IMR-90 (cell line): ENCODE measurements around the gene CDKN2B-AS1. TPM values are rescaled to one million over a fixed set of nuclear protein-coding genes. Genes with fewer than 3 reads are reported as not detected.

Source experiments
- ATAC-seq: fragments of 200-7000 bp; cut with Tn5 transposase; 2 replicates; pipeline ENCODE4 v1.9.1; 2020; ENCODE audit warnings: low read depth, mild to moderate bottlenecking, moderate library complexity
- BruUV-seq: library from RNA; stranded (reverse); fragments of 400-500 nt; replicated peaks from 2 replicates; lab custom pipeline; 2021; lab: Mats Ljungman, UMichigan
- CTCF ChIA-PET: fragments of 300-600 bp; formaldehyde crosslinking; extraction: SDS; loops from one replicate; lab custom pipeline; 2021; ENCODE audit warnings: antibody characterized with exemption; lab: Yijun Ruan, JAX
- POLR2A ChIA-PET: fragments of 300-600 bp; sonication (Branson Sonifier 250); formaldehyde crosslinking; loops from one replicate; lab custom pipeline; 2022; ENCODE audit warnings: antibody characterized with exemption; ENCODE audit not compliant: unreplicated experiment; lab: Charles Lee
- DNase-seq: peaks from one replicate; pipeline ENCODE4 v3.0.0; 2013
- H2AFZ ChIP-seq: replicated peaks from 2 replicates; pipeline ENCODE3; 2013; ENCODE audit warnings: low read length, mild to moderate bottlenecking; ENCODE audit not compliant: poor library complexity
- H2AK5ac ChIP-seq: 2 replicates; pipeline ENCODE4 v1.6.1; 2013; ENCODE audit warnings: low read depth, low read length, inconsistent platforms
- H2AK9ac ChIP-seq: replicated peaks from 2 replicates; pipeline ENCODE3; 2013; ENCODE audit warnings: mild to moderate bottlenecking, low read depth, low read length, moderate library complexity; ENCODE audit not compliant: poor library complexity
- H2BK120ac ChIP-seq: 2 replicates; pipeline ENCODE4 v1.6.1; 2013; ENCODE audit warnings: low read depth, low read length, inconsistent platforms
- H2BK15ac ChIP-seq: 3 replicates; pipeline ENCODE4 v1.6.1; 2013; ENCODE audit warnings: low read depth, low read length, inconsistent platforms
- H2BK20ac ChIP-seq: 2 replicates; pipeline ENCODE4 v1.6.1; 2013; ENCODE audit warnings: low read depth, mild to moderate bottlenecking, inconsistent platforms, low read length, moderate library complexity
- H2BK5ac ChIP-seq: 2 replicates; pipeline ENCODE4 v1.6.1; 2013; ENCODE audit warnings: mild to moderate bottlenecking, low read depth, low read length, inconsistent platforms; ENCODE audit not compliant: poor library complexity, severe bottlenecking
- H3K14ac ChIP-seq: replicated peaks from 2 replicates; pipeline ENCODE4 v1.6.1; 2013; ENCODE audit warnings: low read depth, low read length, inconsistent platforms
- H3K18ac ChIP-seq: 2 replicates; pipeline ENCODE4 v1.6.1; 2013; ENCODE audit warnings: low read depth, low read length, control low read depth
- H3K23ac ChIP-seq: 2 replicates; pipeline ENCODE4 v1.6.1; 2013; ENCODE audit warnings: low read depth, low read length, inconsistent platforms
- H3K27ac ChIP-seq: 2 replicates; pipeline ENCODE4 v1.5.1; 2013; ENCODE audit warnings: mild to moderate bottlenecking, control low read depth, low read length; ENCODE audit not compliant: insufficient read depth
- H3K27me3 ChIP-seq: 2 replicates; pipeline ENCODE4 v1.6.1; 2013; ENCODE audit warnings: low read length; ENCODE audit not compliant: control insufficient read depth, insufficient read depth
- H3K36me3 ChIP-seq: 2 replicates; pipeline ENCODE4 v1.6.1; 2013; ENCODE audit warnings: low read length, mixed read lengths; ENCODE audit not compliant: control insufficient read depth, insufficient read depth
- H3K4ac ChIP-seq: 2 replicates; pipeline ENCODE4 v1.6.1; 2013; ENCODE audit warnings: low read depth, low read length, inconsistent platforms
- H3K4me1 ChIP-seq: 2 replicates; pipeline ENCODE4 v1.6.1; 2013; ENCODE audit warnings: low read length, mixed read lengths; ENCODE audit not compliant: control insufficient read depth, insufficient read depth
- H3K4me2 ChIP-seq: 2 replicates; pipeline ENCODE4 v1.6.1; 2013; ENCODE audit warnings: low read depth, mild to moderate bottlenecking, control low read depth, low read length, moderate library complexity
- H3K4me3 ChIP-seq: 2 replicates; pipeline ENCODE4 v1.5.1; 2013; ENCODE audit warnings: low read depth, mild to moderate bottlenecking, control low read depth, low read length, moderate library complexity; ENCODE audit not compliant: insufficient read depth
- H3K56ac ChIP-seq: 2 replicates; pipeline ENCODE4 v1.6.1; 2013; ENCODE audit warnings: low read length, inconsistent platforms; ENCODE audit not compliant: insufficient read depth; ENCODE audit errors: extremely low read depth
- H3K79me1 ChIP-seq, 2 experiments: 2 replicates each; pipeline ENCODE4 v1.6.1; 2013; ENCODE audit warnings: low read length in 2 of 2, inconsistent platforms in 1 of 2, low read depth in 1 of 2
- H3K9ac ChIP-seq: 2 replicates; pipeline ENCODE4 v1.6.1; 2013; ENCODE audit warnings: low read depth, low read length, control low read depth
- H3K9me1 ChIP-seq: 2 replicates; pipeline ENCODE4 v1.6.1; 2013; ENCODE audit warnings: low read length, inconsistent platforms; ENCODE audit not compliant: insufficient read depth
- H3K9me3 ChIP-seq: 2 replicates; pipeline ENCODE4 v1.6.1; 2013; ENCODE audit warnings: low read length; ENCODE audit not compliant: control insufficient read depth, insufficient read depth
- H4K20me1 ChIP-seq: 2 replicates; pipeline ENCODE4 v1.6.1; 2013; ENCODE audit warnings: low read length, inconsistent platforms; ENCODE audit not compliant: insufficient read depth
- H4K5ac ChIP-seq: 2 replicates; pipeline ENCODE4 v1.6.1; 2013; ENCODE audit warnings: mild to moderate bottlenecking, low read depth, low read length, control low read depth
- H4K8ac ChIP-seq, 2 experiments: 2 replicates each; pipeline ENCODE4 v1.6.1; 2013; ENCODE audit warnings: low read depth in 2 of 2, low read length in 2 of 2, control low read depth in 1 of 2, inconsistent platforms in 1 of 2
- H4K91ac ChIP-seq: 2 replicates; pipeline ENCODE4 v1.6.1; 2013; ENCODE audit warnings: low read depth, low read length, inconsistent platforms; ENCODE audit not compliant: insufficient read depth
- BHLHE40 ChIP-seq: fragments of 150-350 bp; IDR thresholded peaks from 2 replicates; pipeline ENCODE4 v1.6.1; 2016; ENCODE audit warnings: mild to moderate bottlenecking, low read depth, low read length
- CHD1 ChIP-seq: IDR thresholded peaks from 2 replicates; pipeline ENCODE4 v1.6.1; 2012; ENCODE audit warnings: low read depth, low read length, improper control_type of control experiment
- CTCF ChIP-seq: conservative IDR thresholded peaks from 2 replicates; pipeline ENCODE4 v1.5.1; 2012; ENCODE audit warnings: mild to moderate bottlenecking, low read depth, low read length, improper control_type of control experiment
- FOS ChIP-seq: fragments of 150-350 bp; IDR thresholded peaks from 2 replicates; pipeline ENCODE4 v1.6.1; 2016; ENCODE audit warnings: low read depth, low read length
- MAFK ChIP-seq: IDR thresholded peaks from 2 replicates; pipeline ENCODE4 v1.6.1; 2012; ENCODE audit warnings: low read depth, low read length, improper control_type of control experiment
- MAZ ChIP-seq: IDR thresholded peaks from 2 replicates; pipeline ENCODE4 v1.6.1; 2012; ENCODE audit warnings: low read depth, mild to moderate bottlenecking, low read length, improper control_type of control experiment, moderate library complexity, borderline replicate concordance
- MXI1 ChIP-seq: IDR thresholded peaks from 2 replicates; pipeline ENCODE4 v1.6.1; 2012; ENCODE audit warnings: low read depth, mild to moderate bottlenecking, low read length, moderate library complexity, borderline replicate concordance
- NFE2L2 ChIP-seq: fragments of 150-350 bp; IDR thresholded peaks from 2 replicates; pipeline ENCODE4 v1.6.1; 2016; ENCODE audit warnings: low read depth, mild to moderate bottlenecking, low read length
- POLR2A ChIP-seq: IDR thresholded peaks from 2 replicates; pipeline ENCODE4 v1.6.1; 2012; ENCODE audit warnings: mild to moderate bottlenecking, low read depth, low read length
- RCOR1 ChIP-seq: IDR thresholded peaks from 2 replicates; pipeline ENCODE4 v1.6.1; 2012; ENCODE audit warnings: mild to moderate bottlenecking, low read length, improper control_type of control experiment; ENCODE audit not compliant: insufficient replicate concordance
- RFX5 ChIP-seq: IDR thresholded peaks from 2 replicates; pipeline ENCODE4 v1.8.0; 2012; ENCODE audit warnings: low read depth, mild to moderate bottlenecking, low read length, moderate library complexity
- SMC3 ChIP-seq: fragments of 150-350 bp; IDR thresholded peaks from 2 replicates; pipeline ENCODE4 v1.6.1; 2016; ENCODE audit warnings: low read depth, mild to moderate bottlenecking, antibody characterized with exemption, low read length, moderate library complexity
- USF2 ChIP-seq: fragments of 150-350 bp; IDR thresholded peaks from 2 replicates; pipeline ENCODE4 v1.6.1; 2017; ENCODE audit warnings: mild to moderate bottlenecking, antibody characterized with exemption, low read length, low read depth
- WGBS, 2 experiments: methylation state at CpG; one replicate each; pipeline versions ENCODE4 v1.1.5 to v1.1.7; 2013; ENCODE audit warnings: missing lambda C conversion rate in 2 of 2; ENCODE audit not compliant: insufficient read length in 1 of 2; ENCODE audit errors: extremely low coverage in 2 of 2; 5-methylcytosine and 5-hydroxymethylcytosine counted together
- dilution Hi-C: fragments of 300-500 bp; cut with HindIII; formaldehyde crosslinking; loops from one replicate; pipeline ENCODE4 v1.14.3; 2018; ENCODE audit warnings: low sequenced_read_pairs; ENCODE audit not compliant: unreplicated experiment
- in situ Hi-C: fragments of 300-500 bp; cut with MboI; formaldehyde crosslinking; loops from 3 replicates; pipeline ENCODE4 v1.14.3; 2019; ENCODE audit warnings: low sequenced_read_pairs, inconsistent platforms, mixed read lengths
- intact Hi-C: fragments of 100-400 bp; cut with micrococcal nuclease; formaldehyde crosslinking; loops from 2 replicates; pipeline ENCODE4 v1.10.0; 2022
- polyA plus RNA-seq, 3 experiments: library from polyadenylated mRNA; depleted of rRNA; stranded (reverse); fragments of >200 nt; gene quantifications; 2 replicates each; pipeline ENCODE4 v1.2.3, GENCODE V29; 2012; ENCODE audit warnings: low replicate concordance in 1 of 3
- total RNA-seq: library from RNA; depleted of rRNA; stranded (reverse); fragments of >200 nt; gene quantifications from 2 replicates; pipeline ENCODE4 v1.2.3, GENCODE V29; 2012

CDKN2B-AS1 gene
- total and polyA plus RNA-seq, 2 of the 4 experiments (the other 2 are of a cell fraction) = 1.0 to 1.1 TPM

- H3K9ac ChIP-seq = no peak overlapping the region
- POLR2A ChIA-PET = no interaction called here
- WGBS, 2 experiments = no CpG with 5 or more reads among the region's 9 CpGs
- no peak for TF ChIP-seq CHD1
- TF ChIP-seq CTCF = no peak
- no peak for TF ChIP-seq RCOR1
- no peak for TF ChIP-seq NFE2L2
- TF ChIP-seq MAFK = no peak
- no peak for TF ChIP-seq MAZ
- TF ChIP-seq USF2 = no peak
- TF ChIP-seq SMC3 = no peak
- no peak for TF ChIP-seq FOS
- no peak for TF ChIP-seq MXI1
- no peak for TF ChIP-seq RFX5
- no peak for TF ChIP-seq BHLHE40
- no peak for TF ChIP-seq POLR2A
Measured at GRCh38 chr9:21988056-21988990, 6.3 kb upstream of the CDKN2B-AS1 start.

More at GRCh38 chr9:21988056-21988990, 6.3 kb upstream of the CDKN2B-AS1 start:
- Histone ChIP-seq H2AK5ac (no peak overlapping the region), H3K27ac (no peak overlapping the region), H3K18ac (no peak overlapping the region), H4K20me1 (no peaks in the 10 kb centered on the region), H2BK20ac (no peak overlapping the region), H2AK9ac (no peak overlapping the region), H4K8ac (peak overlapping the region in 1 of 2 experiments; percentile 11; a peak in 2 of 4 replicates), H3K4me1 (peaks cover 6% of the 10 kb centered on the region), H3K79me1 (peaks cover 6 to 14% of the 10 kb centered on the region in 2 experiments), H3K4me2 (peak overlapping the region; percentile 88), H2BK120ac (no peak overlapping the region), H3K9me3 (peaks cover 4% of the 10 kb centered on the region; the same call in 1 of the 2 replicates), H3K56ac (no peak overlapping the region), H2BK5ac (peak overlapping the region; percentile 26), H3K14ac (no peak overlapping the region), H2AFZ (no peak overlapping the region), H3K4ac (no peak overlapping the region), H2BK15ac (no peak overlapping the region), H4K5ac (peak overlapping the region; percentile 78; the same call in 1 of the 2 replicates), H3K27me3 (no peaks in the 10 kb centered on the region), H3K4me3 (no peak overlapping the region), H4K91ac (no peak overlapping the region), H3K9me1 (no peaks in the 10 kb centered on the region), H3K36me3 (no peaks in the 10 kb centered on the region; the same call in 1 of the 2 replicates), H3K23ac (no peak overlapping the region; the same call in 1 of the 2 replicates)
- ATAC-seq (no peak), DNase-seq (no peak)
- no TSS peak for BruUV-seq
- intact Hi-C loops = no loop called here
- in situ Hi-C loops = loop anchor here (25.0 kb wide), 1 partner anchor 401 kb away; no protein-coding TSS in a partner anchor
- CTCF ChIA-PET = interaction anchor here (0.5 kb wide), 1 partner anchor 1554 kb away, joined by 3 read pairs; no protein-coding TSS in a partner anchor
- dilution Hi-C loops = no loop called here
